Suppressor macrophage treated with lipopolysaccharide for 4 hours (primary cell): ENCODE measurements around the gene KASH5.

Source experiments
- DNase-seq: peaks from one replicate; pipeline ENCODE4 v3.0.0-alpha.2; 2020

KASH5 gene

DNA sequence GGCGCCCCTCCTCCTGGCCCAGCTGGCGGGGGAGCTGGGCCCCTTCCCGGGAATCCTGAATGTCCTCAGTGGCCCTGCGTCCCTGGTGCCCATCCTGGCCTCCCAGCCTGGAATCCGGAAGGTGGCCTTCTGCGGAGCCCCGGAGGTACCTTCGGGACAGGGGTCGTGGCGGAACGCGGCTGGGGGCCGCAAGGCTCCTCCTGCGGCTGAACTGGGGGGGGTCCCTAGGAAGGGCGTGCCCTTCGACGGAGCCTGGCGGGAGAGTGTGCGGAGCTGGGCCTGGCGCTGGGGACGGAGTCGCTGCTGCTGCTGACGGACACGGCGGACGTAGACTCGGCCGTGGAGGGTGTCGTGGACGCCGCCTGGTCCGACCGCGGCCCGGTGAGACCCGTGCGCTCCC lies 73.6 kb downstream of the KASH5 start:
- no peak for DNase-seq

DNA sequence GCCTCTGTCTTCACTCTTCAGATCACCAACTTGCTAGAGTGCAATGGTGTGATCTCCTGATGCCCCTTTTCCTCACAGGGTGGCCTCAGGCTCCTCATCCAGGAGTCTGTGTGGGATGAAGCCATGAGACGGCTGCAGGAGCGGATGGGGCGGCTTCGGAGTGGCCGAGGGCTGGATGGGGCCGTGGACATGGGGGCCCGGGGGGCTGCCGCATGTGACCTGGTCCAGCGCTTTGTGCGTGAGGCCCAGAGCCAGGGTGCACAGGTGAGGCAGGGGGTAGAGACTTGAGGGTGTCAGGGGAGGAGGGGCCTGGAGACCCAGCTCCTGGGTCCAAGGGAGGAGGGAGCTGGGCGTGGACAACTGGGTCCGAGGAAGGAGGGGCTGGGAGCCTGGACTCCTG lies 74.4 kb downstream of the KASH5 start:
- DNase-seq: no peak

- no peak for DNase-seq
Measured at GRCh38 chr19:49463960-49464740, 76.1 kb downstream of the KASH5 start.

DNA sequence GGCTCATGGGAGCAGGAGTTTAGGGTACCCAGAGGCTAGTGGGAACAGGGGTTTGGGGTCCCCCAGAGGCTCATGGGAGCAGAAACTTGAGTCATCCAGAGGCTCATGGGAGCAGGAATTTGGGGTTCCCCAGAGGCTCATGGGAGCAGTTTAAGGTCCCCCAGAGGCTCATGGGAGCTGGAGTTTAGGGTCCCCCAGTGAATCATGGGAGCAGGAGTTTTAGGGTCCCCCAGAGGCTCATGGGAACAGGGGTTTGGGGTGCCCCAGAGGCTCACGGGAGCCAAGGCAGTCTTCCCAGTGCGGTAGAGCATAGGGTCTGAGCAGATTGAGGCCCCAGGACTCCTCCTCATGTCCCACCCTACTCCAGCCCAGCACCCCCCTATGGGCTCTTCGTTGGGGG lies 77.3 kb downstream of the KASH5 start:
- no peak for DNase-seq
